ENCODE measurements around the gene TAS2R1. TPM values are rescaled to one million over a fixed set of nuclear protein-coding genes. Genes with fewer than 3 reads are reported as not detected.

Gene TAS2R1
- total RNA-seq, 1 donor from 2014 or later = not detected

GRCh38 chr5:9641806-9642355 lies 11.7 kb upstream of the TAS2R1 start:
- H3K27me3 Mint-ChIP-seq = no peaks in the 10 kb centered on the region
- intact Hi-C loops (cut with micrococcal nuclease) = no loop called here
- ATAC-seq (ENCODE audit: low read depth) = no peak
- H3K27ac Mint-ChIP-seq = no peak overlapping the region
- no peak overlapping the region for H3K4me3 Mint-ChIP-seq
- ChIA-PET CTCF (no interaction called here), POLR2A (no interaction called here)
- DNase-seq = no peak
- no peaks in the 10 kb centered on the region for H3K4me1 Mint-ChIP-seq
- H3K9me3 Mint-ChIP-seq = peaks cover 6% of the 10 kb centered on the region
- no peak for TF ChIP-seq CTCF (IDR thresholded peaks at IDR 0.05)
- H3K36me3 Mint-ChIP-seq (ENCODE audit: low read depth) = no peaks in the 10 kb centered on the region

GRCh38 chr5:9632495-9632894 lies 2.3 kb upstream of the TAS2R1 start:
- H3K36me3 Mint-ChIP-seq (ENCODE audit: low read depth) = no peaks in the 10 kb centered on the region
- H3K27me3 Mint-ChIP-seq = no peaks in the 10 kb centered on the region
- H3K4me1 Mint-ChIP-seq = no peaks in the 10 kb centered on the region
- peaks cover 17% of the 10 kb centered on the region for H3K9me3 Mint-ChIP-seq
- no peak for ATAC-seq (ENCODE audit: low read depth)
- no peak for TF ChIP-seq CTCF (IDR thresholded peaks at IDR 0.05)
- H3K4me3 Mint-ChIP-seq = no peak overlapping the region
- ChIA-PET POLR2A (no interaction called here), CTCF (no interaction called here)
- intact Hi-C loops (cut with micrococcal nuclease) = no loop called here
- no peak overlapping the region for H3K27ac Mint-ChIP-seq
- no peak for DNase-seq

- no peak overlapping the region for H3K4me3 Mint-ChIP-seq
- intact Hi-C loops (cut with micrococcal nuclease) = no loop called here
- H3K4me1 Mint-ChIP-seq = no peaks in the 10 kb centered on the region
- DNase-seq (no peak), ATAC-seq (ENCODE audit: low read depth) (no peak)
- POLR2A ChIA-PET = no interaction called here
- H3K36me3 Mint-ChIP-seq (ENCODE audit: low read depth) = no peaks in the 10 kb centered on the region
- TF ChIP-seq CTCF (IDR thresholded peaks at IDR 0.05) = no peak
- H3K27ac Mint-ChIP-seq = no peak overlapping the region
- no peaks in the 10 kb centered on the region for H3K9me3 Mint-ChIP-seq
- no peaks in the 10 kb centered on the region for H3K27me3 Mint-ChIP-seq
- CTCF ChIA-PET = no interaction called here
Observed at GRCh38 chr5:9627541-9627940, 2.6 kb downstream of the TAS2R1 start.

- no peak for DNase-seq
- H3K4me3 Mint-ChIP-seq = no peak overlapping the region
- H3K4me1 Mint-ChIP-seq = no peaks in the 10 kb centered on the region
- no peak for TF ChIP-seq CTCF (IDR thresholded peaks at IDR 0.05)
- no peaks in the 10 kb centered on the region for H3K9me3 Mint-ChIP-seq
- POLR2A ChIA-PET = no interaction called here
- ATAC-seq (ENCODE audit: low read depth) = no peak
- H3K36me3 Mint-ChIP-seq (ENCODE audit: low read depth) = no peaks in the 10 kb centered on the region
- CTCF ChIA-PET = no interaction called here
- intact Hi-C loops (cut with micrococcal nuclease) = no loop called here
- H3K27ac Mint-ChIP-seq = no peak overlapping the region
- no peaks in the 10 kb centered on the region for H3K27me3 Mint-ChIP-seq
Observed at GRCh38 chr5:9626955-9627354, 3.2 kb downstream of the TAS2R1 start.

- ATAC-seq (ENCODE audit: low read depth) (no peak), DNase-seq (no peak)
- ChIA-PET CTCF (no interaction called here), POLR2A (no interaction called here)
- H3K27ac Mint-ChIP-seq = no peak overlapping the region
- H3K27me3 Mint-ChIP-seq = no peaks in the 10 kb centered on the region
- H3K4me1 Mint-ChIP-seq = no peaks in the 10 kb centered on the region
- TF ChIP-seq CTCF (IDR thresholded peaks at IDR 0.05) = no peak
- no peaks in the 10 kb centered on the region for H3K9me3 Mint-ChIP-seq
- H3K4me3 Mint-ChIP-seq = no peak overlapping the region
- intact Hi-C loops (cut with micrococcal nuclease) = no loop called here
- H3K36me3 Mint-ChIP-seq (ENCODE audit: low read depth) = no peaks in the 10 kb centered on the region
Observed at GRCh38 chr5:9625731-9626130, 4.4 kb downstream of the TAS2R1 start.
